Measurements from ENCODE around the gene RHBDD3.
A peak's percentile ranks its signal among the peaks of the same experiment; 100 is the strongest.

Gene RHBDD3

GRCh38 chr22:29269230-29269604 lies 1.4 kb upstream of the RHBDD3 start:
- peaks cover 54% of the 10 kb centered on the region for H3K4me1 Mint-ChIP-seq (ENCODE audit: low read depth)
- no peak for DNase-seq (ENCODE audit: low spot score)
- H3K4me3 Mint-ChIP-seq, result peak overlapping the region; percentile 93
- H3K27me3 Mint-ChIP-seq (ENCODE audit: low read depth), result peaks cover 3% of the 10 kb centered on the region
- no peaks in the 10 kb centered on the region for H3K9me3 Mint-ChIP-seq
- H3K36me3 Mint-ChIP-seq (ENCODE audit: low read depth), result peaks cover 64% of the 10 kb centered on the region
- peak overlapping the region; percentile 98 for H3K27ac Mint-ChIP-seq

GRCh38 chr22:29268511-29269229 lies 889 bp upstream of the RHBDD3 start:
- Mint-ChIP-seq H3K4me1 (ENCODE audit: low read depth) (peaks cover 50% of the 10 kb centered on the region), H3K27me3 (ENCODE audit: low read depth) (peaks cover 3% of the 10 kb centered on the region), H3K4me3 (peak overlapping the region; percentile 93), H3K9me3 (no peaks in the 10 kb centered on the region), H3K27ac (peak overlapping the region; percentile 98), H3K36me3 (ENCODE audit: low read depth) (peaks cover 58% of the 10 kb centered on the region)
- DNase-seq (ENCODE audit: low spot score), result no peak

- Mint-ChIP-seq H3K9me3 (no peaks in the 10 kb centered on the region), H3K4me3 (peak overlapping the region; percentile 93), H3K36me3 (ENCODE audit: low read depth) (peaks cover 46% of the 10 kb centered on the region), H3K27me3 (ENCODE audit: low read depth) (peaks cover 3% of the 10 kb centered on the region), H3K4me1 (ENCODE audit: low read depth) (peaks cover 39% of the 10 kb centered on the region), H3K27ac (peak overlapping the region; percentile 98)
- DNase-seq (ENCODE audit: low spot score), result no peak
Observed at GRCh38 chr22:29267462-29267857, 321 bp downstream of the RHBDD3 start.

- peaks cover 42% of the 10 kb centered on the region for H3K36me3 Mint-ChIP-seq (ENCODE audit: low read depth)
- no peaks in the 10 kb centered on the region for H3K9me3 Mint-ChIP-seq
- peak overlapping the region; percentile 93 for H3K4me3 Mint-ChIP-seq
- peaks cover 3% of the 10 kb centered on the region for H3K27me3 Mint-ChIP-seq (ENCODE audit: low read depth)
- peaks cover 34% of the 10 kb centered on the region for H3K4me1 Mint-ChIP-seq (ENCODE audit: low read depth)
- H3K27ac Mint-ChIP-seq, result peak overlapping the region; percentile 98
- no peak for DNase-seq (ENCODE audit: low spot score)
Observed at GRCh38 chr22:29266564-29267461, 968 bp downstream of the RHBDD3 start.

GRCh38 chr22:29265929-29266328 lies 1.9 kb downstream of the RHBDD3 start:
- Mint-ChIP-seq H3K4me3 (peak overlapping the region; percentile 93), H3K27ac (peak overlapping the region; percentile 98), H3K4me1 (ENCODE audit: low read depth) (peaks cover 29% of the 10 kb centered on the region), H3K36me3 (ENCODE audit: low read depth) (peaks cover 36% of the 10 kb centered on the region), H3K9me3 (no peaks in the 10 kb centered on the region), H3K27me3 (ENCODE audit: low read depth) (peaks cover 3% of the 10 kb centered on the region)
- no peak for DNase-seq (ENCODE audit: low spot score)

GRCh38 chr22:29265305-29265704 lies 2.5 kb downstream of the RHBDD3 start:
- peaks cover 22% of the 10 kb centered on the region for H3K4me1 Mint-ChIP-seq (ENCODE audit: low read depth)
- H3K27me3 Mint-ChIP-seq (ENCODE audit: low read depth), result peaks cover 3% of the 10 kb centered on the region
- H3K9me3 Mint-ChIP-seq, result no peaks in the 10 kb centered on the region
- H3K36me3 Mint-ChIP-seq (ENCODE audit: low read depth), result peaks cover 30% of the 10 kb centered on the region
- no peak overlapping the region for H3K27ac Mint-ChIP-seq
- no peak overlapping the region for H3K4me3 Mint-ChIP-seq
- no peak for DNase-seq (ENCODE audit: low spot score)

GRCh38 chr22:29263791-29264276 lies 3.9 kb downstream of the RHBDD3 start:
- Mint-ChIP-seq H3K4me3 (no peak overlapping the region), H3K27me3 (ENCODE audit: low read depth) (peaks cover 3% of the 10 kb centered on the region), H3K36me3 (ENCODE audit: low read depth) (peaks cover 15% of the 10 kb centered on the region), H3K9me3 (no peaks in the 10 kb centered on the region), H3K4me1 (ENCODE audit: low read depth) (peaks cover 10% of the 10 kb centered on the region), H3K27ac (no peak overlapping the region)
- DNase-seq (ENCODE audit: low spot score), result no peak

GRCh38 chr22:29260601-29261315 lies 7.0 kb downstream of the RHBDD3 start:
- H3K4me1 Mint-ChIP-seq (ENCODE audit: low read depth), result peaks cover 2% of the 10 kb centered on the region
- DNase-seq (ENCODE audit: low spot score), result no peak
- no peak overlapping the region for H3K4me3 Mint-ChIP-seq
- H3K36me3 Mint-ChIP-seq (ENCODE audit: low read depth), result peaks cover 2% of the 10 kb centered on the region
- no peak overlapping the region for H3K27ac Mint-ChIP-seq
- no peaks in the 10 kb centered on the region for H3K27me3 Mint-ChIP-seq (ENCODE audit: low read depth)
- no peaks in the 10 kb centered on the region for H3K9me3 Mint-ChIP-seq

GRCh38 chr22:29260031-29260560 lies 7.7 kb downstream of the RHBDD3 start:
- no peaks in the 10 kb centered on the region for H3K9me3 Mint-ChIP-seq
- DNase-seq (ENCODE audit: low spot score), result no peak
- H3K36me3 Mint-ChIP-seq (ENCODE audit: low read depth), result peaks cover 2% of the 10 kb centered on the region
- H3K4me1 Mint-ChIP-seq (ENCODE audit: low read depth), result peaks cover 2% of the 10 kb centered on the region
- no peak overlapping the region for H3K27ac Mint-ChIP-seq
- H3K27me3 Mint-ChIP-seq (ENCODE audit: low read depth), result no peaks in the 10 kb centered on the region
- H3K4me3 Mint-ChIP-seq, result no peak overlapping the region

GRCh38 chr22:29259253-29259899 lies 8.4 kb downstream of the RHBDD3 start:
- peaks cover 6% of the 10 kb centered on the region for H3K4me1 Mint-ChIP-seq (ENCODE audit: low read depth)
- DNase-seq (ENCODE audit: low spot score), result no peak
- peaks cover 2% of the 10 kb centered on the region for H3K36me3 Mint-ChIP-seq (ENCODE audit: low read depth)
- H3K4me3 Mint-ChIP-seq, result no peak overlapping the region
- H3K9me3 Mint-ChIP-seq, result no peaks in the 10 kb centered on the region
- no peaks in the 10 kb centered on the region for H3K27me3 Mint-ChIP-seq (ENCODE audit: low read depth)
- no peak overlapping the region for H3K27ac Mint-ChIP-seq

- Mint-ChIP-seq H3K27ac (no peak overlapping the region), H3K27me3 (ENCODE audit: low read depth) (no peaks in the 10 kb centered on the region), H3K9me3 (no peaks in the 10 kb centered on the region), H3K4me3 (no peak overlapping the region), H3K36me3 (ENCODE audit: low read depth) (peaks cover 2% of the 10 kb centered on the region), H3K4me1 (ENCODE audit: low read depth) (peaks cover 7% of the 10 kb centered on the region)
- DNase-seq (ENCODE audit: low spot score), result no peak
Observed at GRCh38 chr22:29258407-29259252, 9.2 kb downstream of the RHBDD3 start.

- Mint-ChIP-seq H3K27ac (no peak overlapping the region), H3K27me3 (ENCODE audit: low read depth) (no peaks in the 10 kb centered on the region), H3K4me1 (ENCODE audit: low read depth) (peaks cover 7% of the 10 kb centered on the region), H3K36me3 (ENCODE audit: low read depth) (peaks cover 2% of the 10 kb centered on the region), H3K4me3 (no peak overlapping the region), H3K9me3 (no peaks in the 10 kb centered on the region)
- no peak for DNase-seq (ENCODE audit: low spot score)
Observed at GRCh38 chr22:29257751-29258181, 10.0 kb downstream of the RHBDD3 start.
